ENCODE measurements around the gene INPP5A.

DNA sequence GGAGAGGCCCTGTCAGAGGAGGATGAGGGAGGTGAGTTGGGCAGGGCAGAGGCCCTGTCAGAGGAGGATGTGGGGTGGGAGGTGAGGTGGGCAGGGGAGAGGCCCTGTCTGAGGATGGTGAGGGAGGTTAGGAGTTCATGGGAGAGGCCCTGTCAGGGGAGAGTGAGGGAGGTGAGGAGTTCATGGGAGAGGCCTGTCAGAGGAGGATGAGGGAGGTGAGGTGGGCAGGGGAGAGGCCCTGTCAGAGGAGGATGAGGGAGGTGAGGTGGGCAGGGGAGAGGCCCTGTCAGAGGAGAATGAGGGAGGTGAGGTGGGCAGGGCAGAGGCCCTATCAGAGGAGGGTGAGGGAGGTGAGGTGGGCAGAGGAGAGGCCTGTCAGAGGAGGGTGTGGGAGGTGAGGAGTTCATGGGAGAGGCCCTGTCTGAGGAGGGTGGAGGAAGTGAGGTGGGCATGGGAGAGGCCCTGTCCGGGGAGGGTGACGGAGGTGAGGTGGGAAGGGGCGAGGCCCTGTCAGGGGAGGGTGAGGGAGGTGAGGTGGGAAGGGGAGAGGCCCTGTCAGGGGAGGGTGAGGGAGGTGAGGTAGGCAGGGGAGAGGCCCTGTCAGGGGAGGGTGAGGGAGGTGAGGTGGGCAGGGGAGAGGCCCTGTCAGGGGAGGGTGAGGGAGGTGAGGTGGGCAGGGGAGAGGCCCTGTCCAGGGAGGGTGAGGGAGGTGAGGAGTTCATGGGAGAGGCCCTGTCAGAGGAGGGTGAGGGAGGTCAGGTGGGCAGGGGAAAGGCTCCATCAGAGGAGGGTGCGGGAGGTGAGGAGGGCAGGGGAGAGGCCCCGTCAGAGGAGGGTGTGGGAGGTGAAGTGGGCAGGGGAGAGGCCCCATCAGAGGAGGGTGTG is 73.7 kb downstream of the INPP5A start:
- TF ChIP-seq, protein P1, sequence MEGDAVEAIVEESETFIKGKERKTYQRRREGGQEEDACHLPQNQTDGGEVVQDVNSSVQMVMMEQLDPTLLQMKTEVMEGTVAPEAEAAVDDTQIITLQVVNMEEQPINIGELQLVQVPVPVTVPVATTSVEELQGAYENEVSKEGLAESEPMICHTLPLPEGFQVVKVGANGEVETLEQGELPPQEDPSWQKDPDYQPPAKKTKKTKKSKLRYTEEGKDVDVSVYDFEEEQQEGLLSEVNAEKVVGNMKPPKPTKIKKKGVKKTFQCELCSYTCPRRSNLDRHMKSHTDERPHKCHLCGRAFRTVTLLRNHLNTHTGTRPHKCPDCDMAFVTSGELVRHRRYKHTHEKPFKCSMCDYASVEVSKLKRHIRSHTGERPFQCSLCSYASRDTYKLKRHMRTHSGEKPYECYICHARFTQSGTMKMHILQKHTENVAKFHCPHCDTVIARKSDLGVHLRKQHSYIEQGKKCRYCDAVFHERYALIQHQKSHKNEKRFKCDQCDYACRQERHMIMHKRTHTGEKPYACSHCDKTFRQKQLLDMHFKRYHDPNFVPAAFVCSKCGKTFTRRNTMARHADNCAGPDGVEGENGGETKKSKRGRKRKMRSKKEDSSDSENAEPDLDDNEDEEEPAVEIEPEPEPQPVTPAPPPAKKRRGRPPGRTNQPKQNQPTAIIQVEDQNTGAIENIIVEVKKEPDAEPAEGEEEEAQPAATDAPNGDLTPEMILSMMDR (IDR thresholded peaks at IDR 0.05; ENCODE audit: poor library complexity): no peak
- no peak for TF ChIP-seq EZH2 (IDR thresholded peaks at IDR 0.05; ENCODE audit: borderline replicate concordance)
